T-helper 1 cell (primary cell): Measurements from ENCODE around the gene LTB.
"Not testable (repeated sequence)": the region's sequence is repeated elsewhere in the genome, so short reads cannot be mapped to it uniquely, and the experiment has no call there.

Experiments
- DNase-seq, 5 donors: peaks; one replicate each; pipeline ENCODE4 v3.0.0-alpha.2; 2012 to 2020

Gene LTB

GRCh38 chr6:31607317-31607716 is 25.1 kb upstream of the LTB start:
- no peak for DNase-seq

GRCh38 chr6:31597006-31597405 is 14.8 kb upstream of the LTB start:
- peak in 3 of 5 donors; percentile 35 to 79 (median 54) for DNase-seq

GRCh38 chr6:31592396-31592771 is 10.2 kb upstream of the LTB start:
- DNase-seq: no peak

GRCh38 chr6:31590691-31591090 is 8.5 kb upstream of the LTB start:
- not testable (repeated sequence) for DNase-seq

- DNase-seq: no peak
Observed at GRCh38 chr6:31588871-31589650, 6.8 kb upstream of the LTB start.

- DNase-seq: peak in 1 of 5 donors; percentile 55
Observed at GRCh38 chr6:31587791-31588777, 5.9 kb upstream of the LTB start.

- peak in 2 of 5 donors; percentile 25 to 38 for DNase-seq
Observed at GRCh38 chr6:31586599-31587281, 4.5 kb upstream of the LTB start.

GRCh38 chr6:31586008-31586407 is 3.8 kb upstream of the LTB start, which contains the start of gene LST1:
Gene LST1 (plus strand): TSS chr6:31586277. CDS start chr6:31587300, 1,023 bp downstream.
- DNase-seq: no peak

- peak in 1 of 5 donors; percentile 82 for DNase-seq
Observed at GRCh38 chr6:31585491-31585890, 3.3 kb upstream of the LTB start.

GRCh38 chr6:31581434-31582229 is 592 bp downstream of the LTB start:
- DNase-seq: no peak

GRCh38 chr6:31580807-31581433 is 1.3 kb downstream of the LTB start:
- DNase-seq: peak; percentile 77 to 86 (median 83)

GRCh38 chr6:31580438-31580740 is 1.8 kb downstream of the LTB start:
- DNase-seq: no peak

GRCh38 chr6:31579546-31580437 is 2.4 kb downstream of the LTB start:
- DNase-seq: no peak

GRCh38 chr6:31579119-31579505 is 3.1 kb downstream of the LTB start:
- DNase-seq: no peak

- no peak for DNase-seq
Observed at GRCh38 chr6:31578184-31579118, 3.8 kb downstream of the LTB start.

GRCh38 chr6:31577579-31577966 is 4.7 kb downstream of the LTB start:
- no peak for DNase-seq

GRCh38 chr6:31576897-31577578 is 5.2 kb downstream of the LTB start:
- peak in 2 of 5 donors; percentile 35 to 84 for DNase-seq

GRCh38 chr6:31575952-31576685 is 6.1 kb downstream of the LTB start:
- peak in 1 of 5 donors; percentile 46 for DNase-seq
